ENCODE data around the gene SH3GL2. TPM values are rescaled to one million over a fixed set of nuclear protein-coding genes. Genes with fewer than 3 reads are reported as not detected.

SH3GL2 gene
- total RNA-seq, 4 donors from 2014 or later: 0.45 to 2.5 TPM; not detected in 2

- no peak for DNase-seq
- WGBS, 2 donors: 87 to 92% methylated on average over 3 of the region's 3 CpGs
- no peaks in the 10 kb centered on the region for H3K9me3 ChIP-seq
- H3K4me1 ChIP-seq: no peaks in the 10 kb centered on the region
- intact Hi-C loops (cut with DNase I): no loop called here
- no peaks in the 10 kb centered on the region for H3K36me3 ChIP-seq
- no peak overlapping the region for H3K4me3 ChIP-seq (replicated peaks in 1 of 3)
- TF ChIP-seq POLR2A (IDR thresholded peaks at IDR 0.05) (no peak), CTCF (IDR thresholded peaks at IDR 0.05) (no peak)
- H3K27ac ChIP-seq: no peak overlapping the region
- H3K27me3 ChIP-seq: no peaks in the 10 kb centered on the region
Observed at GRCh38 chr9:17660158-17660557, 81.3 kb downstream of the SH3GL2 start.

- 82% methylated on average over 3 of the region's 3 CpGs for WGBS, 2 donors
Observed at GRCh38 chr9:17665450-17665849, 86.6 kb downstream of the SH3GL2 start.

GRCh38 chr9:17669206-17669605 lies 90.3 kb downstream of the SH3GL2 start:
- no peak overlapping the region for H3K4me3 ChIP-seq (replicated peaks in 1 of 3)
- no peak overlapping the region for H3K27ac ChIP-seq
- no peaks in the 10 kb centered on the region for H3K27me3 ChIP-seq
- intact Hi-C loops (cut with DNase I): no loop called here
- no peaks in the 10 kb centered on the region for H3K9me3 ChIP-seq
- no peaks in the 10 kb centered on the region for H3K4me1 ChIP-seq
- no peaks in the 10 kb centered on the region for H3K36me3 ChIP-seq
- no peak for DNase-seq
- 80 to 85% methylated on average over 4 of the region's 4 CpGs for WGBS, 2 donors
- TF ChIP-seq POLR2A (IDR thresholded peaks at IDR 0.05): no peak
- no peak for TF ChIP-seq CTCF (IDR thresholded peaks at IDR 0.05)

More at GRCh38 chr9:17665450-17665849, 86.6 kb downstream of the SH3GL2 start:
- no peaks in the 10 kb centered on the region for H3K9me3 ChIP-seq
- no peaks in the 10 kb centered on the region for H3K4me1 ChIP-seq
- intact Hi-C loops (cut with DNase I): no loop called here
- no peak overlapping the region for H3K4me3 ChIP-seq (replicated peaks in 1 of 3)
- no peaks in the 10 kb centered on the region for H3K36me3 ChIP-seq
- no peaks in the 10 kb centered on the region for H3K27me3 ChIP-seq
- H3K27ac ChIP-seq: no peak overlapping the region
- no peak for TF ChIP-seq CTCF (IDR thresholded peaks at IDR 0.05)
- no peak for TF ChIP-seq POLR2A (IDR thresholded peaks at IDR 0.05)
- no peak for DNase-seq

GRCh38 chr9:17682684-17683083 lies 103.8 kb downstream of the SH3GL2 start:
- TF ChIP-seq CTCF (IDR thresholded peaks at IDR 0.05): no peak
- TF ChIP-seq POLR2A (IDR thresholded peaks at IDR 0.05): no peak
- no peaks in the 10 kb centered on the region for H3K27me3 ChIP-seq
- intact Hi-C loops (cut with DNase I): no loop called here
- DNase-seq: no peak
- H3K27ac ChIP-seq: no peak overlapping the region
- 88 to 91% methylated on average over 2 of the region's 2 CpGs for WGBS, 2 donors
- no peak overlapping the region for H3K4me3 ChIP-seq (replicated peaks in 1 of 3)
- H3K4me1 ChIP-seq: no peaks in the 10 kb centered on the region
- no peaks in the 10 kb centered on the region for H3K9me3 ChIP-seq
- no peaks in the 10 kb centered on the region for H3K36me3 ChIP-seq

GRCh38 chr9:17688834-17689233 lies 110.0 kb downstream of the SH3GL2 start:
- intact Hi-C loops (cut with DNase I): no loop called here
- H3K27ac ChIP-seq: no peak overlapping the region

More at GRCh38 chr9:17688834-17689233, 110.0 kb downstream of the SH3GL2 start:
- no peak for DNase-seq
- Histone ChIP-seq H3K9me3 (no peaks in the 10 kb centered on the region), H3K27me3 (no peaks in the 10 kb centered on the region), H3K36me3 (no peaks in the 10 kb centered on the region), H3K4me1 (no peaks in the 10 kb centered on the region), H3K4me3 (replicated peaks in 1 of 3) (no peak overlapping the region)
- TF ChIP-seq CTCF (IDR thresholded peaks at IDR 0.05) (no peak), POLR2A (IDR thresholded peaks at IDR 0.05) (no peak)
- WGBS, 2 donors: 91 to 92% methylated on average over 1 of the region's 1 CpG

Measured in thyroid gland (tissue), 4 donors.